HG02840 (cell line): Measurements from ENCODE around the gene AOC3.
"Not testable (repeated sequence)": the region's sequence is repeated elsewhere in the genome, so short reads cannot be mapped to it uniquely, and the experiment has no call there.

Experiments
- ATAC-seq: cut with Tn5 transposase; IDR thresholded peaks from one replicate; pipeline ENCODE4 v1.9.1; 2021; ENCODE audit warnings: mild to moderate bottlenecking, moderate library complexity, moderate number of reproducible peaks; ENCODE audit not compliant: unreplicated experiment, low FRiP score

Gene AOC3

DNA sequence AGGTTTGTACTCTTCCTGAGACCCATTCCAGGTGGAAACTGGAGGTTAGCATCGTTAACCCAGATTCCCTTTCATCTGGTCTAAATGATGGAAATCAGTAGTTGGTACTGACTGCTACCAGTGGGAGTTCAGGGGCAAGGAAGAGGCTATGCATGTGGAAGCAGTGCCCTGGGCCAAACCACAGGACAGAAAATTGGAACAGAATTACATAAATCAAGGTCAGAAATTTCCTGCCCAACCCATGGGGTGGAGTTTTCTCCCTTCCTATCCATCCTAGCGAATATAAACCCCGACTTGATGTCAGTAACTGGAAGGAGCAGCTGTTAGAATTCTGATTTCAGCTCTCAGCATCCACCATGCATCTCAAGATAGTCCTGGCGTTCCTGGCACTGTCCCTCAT is 6.7 kb upstream of the AOC3 start, which contains the start of gene AOC2:
Gene AOC2, plus strand, starts transcription at position 310 of the 400 bp plus-strand sequence. Its CDS starts 47 bp downstream, at position 357.
- no peak for ATAC-seq

GRCh38 chr17:42844761-42845555 is 6.0 kb upstream of the AOC3 start:
- ATAC-seq: no peak

DNA sequence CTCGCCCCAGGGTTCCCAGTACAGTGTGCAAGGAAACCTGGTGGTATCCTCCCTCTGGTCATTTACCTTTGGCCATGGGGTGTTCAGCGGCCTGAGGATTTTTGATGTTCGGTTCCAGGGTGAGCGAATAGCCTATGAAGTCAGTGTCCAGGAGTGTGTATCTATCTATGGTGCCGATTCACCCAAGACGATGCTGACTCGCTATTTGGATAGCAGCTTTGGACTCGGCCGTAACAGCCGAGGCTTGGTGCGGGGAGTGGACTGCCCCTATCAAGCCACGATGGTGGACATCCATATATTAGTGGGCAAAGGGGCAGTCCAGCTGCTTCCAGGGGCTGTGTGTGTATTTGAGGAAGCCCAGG is 5.5 kb upstream of the AOC3 start:
- ATAC-seq: no peak

DNA sequence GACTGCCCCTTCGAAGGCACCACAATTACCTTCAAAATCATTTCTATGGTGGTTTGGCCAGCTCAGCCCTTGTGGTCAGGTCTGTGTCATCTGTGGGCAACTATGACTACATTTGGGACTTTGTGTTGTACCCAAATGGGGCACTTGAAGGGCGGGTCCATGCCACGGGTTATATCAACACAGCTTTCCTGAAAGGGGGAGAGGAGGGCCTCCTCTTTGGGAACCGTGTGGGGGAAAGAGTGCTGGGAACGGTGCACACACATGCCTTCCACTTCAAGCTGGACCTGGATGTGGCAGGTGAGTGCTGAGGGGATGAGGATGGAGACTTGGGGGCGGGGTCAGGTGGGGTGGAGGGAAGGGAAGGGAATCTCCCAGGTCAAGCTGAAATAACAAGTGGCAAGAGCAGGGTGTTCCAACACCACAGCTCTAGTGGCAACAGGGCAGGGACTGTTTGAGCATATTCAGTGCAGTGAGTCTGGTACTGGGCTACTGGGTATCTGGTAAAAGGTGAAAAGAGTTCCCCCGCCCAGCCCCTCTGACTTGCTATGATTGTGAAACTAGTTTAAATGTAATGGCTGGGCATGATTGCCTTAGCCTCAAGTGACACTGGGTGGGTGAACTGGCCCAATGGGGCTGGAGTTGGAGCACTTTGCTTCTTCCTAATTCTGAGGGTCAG is 4.9 kb upstream of the AOC3 start:
- no peak for ATAC-seq

DNA sequence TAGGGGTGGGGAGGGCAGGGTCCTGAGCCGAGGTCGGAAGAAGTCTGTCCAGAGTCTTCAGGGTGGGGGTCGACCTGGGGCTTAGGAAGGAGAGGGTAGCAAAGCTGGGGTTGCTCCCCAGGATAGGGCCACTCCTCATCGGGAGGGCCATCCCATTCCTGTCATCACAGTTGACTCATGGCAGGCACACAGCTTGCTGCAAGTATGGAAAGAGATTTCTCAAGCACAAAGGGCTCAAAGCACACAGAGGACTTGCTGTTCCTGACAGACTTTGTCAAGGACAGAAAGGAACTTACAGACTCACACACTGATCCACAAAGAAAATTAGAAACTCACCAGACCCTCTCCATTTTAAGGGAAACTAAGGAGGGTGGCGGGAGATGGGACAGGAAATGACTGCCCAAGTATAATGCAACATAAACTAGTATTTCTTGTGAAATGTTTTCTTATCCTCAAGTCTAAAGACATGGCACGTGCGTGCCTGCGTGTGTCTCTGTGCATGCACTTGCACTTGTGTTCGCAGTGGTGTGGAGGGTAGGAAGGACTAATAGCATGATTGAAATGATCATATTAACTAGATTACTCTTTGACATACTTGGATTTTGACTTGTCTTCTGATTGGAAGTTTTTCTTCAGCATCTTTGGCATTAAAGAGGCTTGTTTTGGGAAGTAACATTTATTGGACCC is 4.3 kb upstream of the AOC3 start:
- ATAC-seq: no peak

GRCh38 chr17:42848093-42848492 is 2.9 kb upstream of the AOC3 start:
- ATAC-seq: no peak

GRCh38 chr17:42849031-42849430 is 2.0 kb upstream of the AOC3 start:
- no peak for ATAC-seq

DNA sequence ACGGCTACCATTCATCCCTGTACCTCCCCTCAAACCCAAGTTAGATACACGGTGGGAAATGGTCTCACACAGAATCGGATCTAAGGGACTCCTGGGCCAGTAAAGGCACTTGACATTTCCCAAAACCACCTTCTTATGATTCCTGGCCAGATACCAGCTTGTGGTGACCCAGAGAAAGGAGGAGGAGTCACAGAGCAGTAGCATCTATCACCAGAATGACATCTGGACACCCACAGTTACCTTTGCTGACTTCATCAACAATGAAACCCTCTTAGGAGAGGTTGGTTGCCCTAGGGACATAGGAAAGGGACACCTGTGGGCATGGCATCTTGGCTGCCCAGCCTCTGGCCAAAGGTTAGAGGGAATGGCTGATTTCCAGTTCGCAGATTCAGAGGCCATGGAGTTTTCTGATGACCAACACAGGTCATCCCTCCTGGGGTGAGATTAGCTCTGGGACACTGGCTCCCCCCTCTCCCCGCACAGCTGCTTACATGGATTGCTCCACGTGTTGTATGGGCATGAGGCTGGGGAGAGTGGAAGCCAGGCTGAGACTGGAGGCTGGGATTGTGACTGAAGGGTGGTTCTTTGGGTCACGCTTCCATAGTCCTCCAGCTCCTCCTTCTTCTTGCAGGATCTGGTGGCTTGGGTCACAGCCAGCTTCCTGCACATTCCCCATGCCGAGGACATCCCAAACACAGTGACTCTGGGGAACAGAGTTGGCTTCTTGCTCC is 1.4 kb upstream of the AOC3 start:
- ATAC-seq: no peak

- ATAC-seq: not testable (repeated sequence)
These were observed 607 bp downstream of the AOC3 start for GRCh38 chr17:42851371-42852240.

- no peak for ATAC-seq
These were observed 1.4 kb downstream of the AOC3 start for GRCh38 chr17:42852351-42852750.

DNA sequence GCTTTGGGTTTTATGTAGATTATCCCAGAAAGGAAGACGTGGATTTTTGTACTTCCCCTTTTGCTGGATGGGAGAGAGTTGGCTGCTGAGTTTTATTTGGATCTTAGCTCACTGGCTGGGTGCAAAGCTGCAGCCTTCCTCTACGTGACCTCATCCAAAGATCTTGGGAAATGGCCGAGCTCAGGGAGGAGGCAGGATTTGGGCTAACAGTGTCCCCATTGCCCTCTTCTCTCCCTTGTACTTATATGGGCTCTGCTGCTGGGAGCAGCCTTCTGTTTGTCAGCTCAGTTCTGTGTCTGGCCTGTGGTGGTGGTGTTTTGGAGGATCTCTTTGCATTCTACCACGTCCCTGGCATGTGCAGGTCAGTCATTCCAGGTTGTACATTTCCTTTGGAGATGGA is 2.0 kb downstream of the AOC3 start:
- ATAC-seq: no peak

GRCh38 chr17:42853597-42853967 is 2.6 kb downstream of the AOC3 start:
- no peak for ATAC-seq

DNA sequence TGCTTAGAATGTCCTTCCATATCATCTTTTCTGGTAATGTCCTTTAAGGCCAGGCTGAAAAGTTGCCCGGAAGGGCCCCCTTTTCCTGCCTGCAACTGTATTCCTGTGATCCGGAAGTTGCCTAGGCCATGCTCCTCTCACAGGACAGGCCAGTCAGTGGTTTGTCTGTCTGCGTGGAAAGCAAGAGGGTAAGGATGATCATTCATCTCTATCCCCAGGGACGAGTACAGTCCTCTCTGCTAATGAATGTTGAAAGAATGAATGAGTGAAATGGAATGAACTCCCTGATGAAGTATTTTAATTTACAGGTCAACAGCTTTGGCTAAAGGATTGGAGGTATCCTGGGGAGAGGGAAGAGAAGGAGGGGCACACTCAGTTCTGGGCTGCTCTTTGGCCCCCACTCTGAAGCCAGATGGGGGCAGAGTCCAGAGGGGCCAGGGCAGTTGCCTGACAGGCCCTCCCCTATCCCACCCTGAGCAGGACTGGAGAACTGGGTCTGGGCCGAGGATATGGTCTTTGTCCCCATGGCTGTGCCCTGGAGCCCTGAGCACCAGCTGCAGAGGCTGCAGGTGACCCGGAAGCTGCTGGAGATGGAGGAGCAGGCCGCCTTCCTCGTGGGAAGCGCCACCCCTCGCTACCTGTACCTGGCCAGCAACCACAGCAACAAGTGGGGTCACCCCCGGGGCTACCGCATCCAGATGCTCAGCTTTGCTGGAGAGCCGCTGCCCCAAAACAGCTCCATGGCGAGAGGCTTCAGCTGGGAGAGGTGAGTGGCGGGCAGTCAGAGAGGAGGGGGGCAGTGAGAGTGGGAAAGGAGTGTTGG is 3.2 kb downstream of the AOC3 start:
- no peak for ATAC-seq

DNA sequence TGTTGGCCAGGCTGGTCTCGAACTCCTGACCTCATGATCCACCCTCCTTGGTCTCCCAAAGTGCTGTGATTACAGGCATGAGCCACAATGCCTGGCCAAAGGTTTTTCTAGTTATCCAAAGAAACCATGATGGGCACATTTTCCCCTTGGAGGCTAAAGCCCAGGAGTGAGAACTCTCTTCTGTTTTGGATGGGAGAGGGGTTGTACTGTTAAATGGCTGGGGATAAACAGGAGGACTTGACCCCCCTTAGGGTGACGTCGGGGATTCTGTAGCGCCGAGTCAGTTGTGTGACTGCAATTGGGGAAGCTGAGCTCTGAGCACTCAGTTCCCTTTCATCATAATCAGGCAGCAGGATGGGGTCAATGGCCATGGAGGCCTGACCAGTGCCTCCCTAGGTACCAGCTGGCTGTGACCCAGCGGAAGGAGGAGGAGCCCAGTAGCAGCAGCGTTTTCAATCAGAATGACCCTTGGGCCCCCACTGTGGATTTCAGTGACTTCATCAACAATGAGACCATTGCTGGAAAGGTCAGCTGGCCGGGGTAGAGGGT is 4.1 kb downstream of the AOC3 start:
- ATAC-seq: no peak

DNA sequence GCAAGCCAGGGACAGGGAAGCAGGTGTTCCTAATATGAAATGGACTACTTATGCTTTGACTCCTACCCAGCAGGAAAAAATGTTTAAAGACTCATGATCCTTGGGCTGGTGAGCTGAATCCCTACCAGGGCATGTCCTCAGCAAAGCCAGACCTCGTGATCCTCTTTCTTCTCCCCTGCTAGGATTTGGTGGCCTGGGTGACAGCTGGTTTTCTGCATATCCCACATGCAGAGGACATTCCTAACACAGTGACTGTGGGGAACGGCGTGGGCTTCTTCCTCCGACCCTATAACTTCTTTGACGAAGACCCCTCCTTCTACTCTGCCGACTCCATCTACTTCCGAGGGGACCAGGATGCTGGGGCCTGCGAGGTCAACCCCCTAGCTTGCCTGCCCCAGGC is 5.1 kb downstream of the AOC3 start:
- ATAC-seq: not testable (repeated sequence)

DNA sequence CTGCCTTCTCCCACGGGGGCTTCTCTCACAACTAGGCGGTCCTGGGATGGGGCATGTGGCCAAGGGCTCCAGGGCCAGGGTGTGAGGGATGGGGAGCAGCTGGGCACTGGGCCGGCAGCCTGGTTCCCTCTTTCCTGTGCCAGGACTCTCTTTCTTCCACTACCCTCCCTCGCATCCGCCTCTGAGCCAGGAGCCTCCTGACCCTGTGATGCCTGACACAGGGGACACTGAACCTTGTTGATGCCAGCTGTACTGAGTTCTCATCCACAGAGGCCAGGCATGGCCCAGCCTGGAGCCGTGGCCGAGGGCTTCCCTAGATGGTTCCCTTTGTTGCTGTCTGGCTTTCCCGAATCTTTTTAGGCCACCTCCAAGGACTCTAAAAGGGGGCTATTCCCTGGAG is 5.5 kb downstream of the AOC3 start:
- ATAC-seq: not testable (repeated sequence)

- ATAC-seq: no peak
These were observed 6.4 kb downstream of the AOC3 start for GRCh38 chr17:42857389-42857788.

GRCh38 chr17:42865638-42866094 is 14.7 kb downstream of the AOC3 start:
- ATAC-seq: no peak

DNA sequence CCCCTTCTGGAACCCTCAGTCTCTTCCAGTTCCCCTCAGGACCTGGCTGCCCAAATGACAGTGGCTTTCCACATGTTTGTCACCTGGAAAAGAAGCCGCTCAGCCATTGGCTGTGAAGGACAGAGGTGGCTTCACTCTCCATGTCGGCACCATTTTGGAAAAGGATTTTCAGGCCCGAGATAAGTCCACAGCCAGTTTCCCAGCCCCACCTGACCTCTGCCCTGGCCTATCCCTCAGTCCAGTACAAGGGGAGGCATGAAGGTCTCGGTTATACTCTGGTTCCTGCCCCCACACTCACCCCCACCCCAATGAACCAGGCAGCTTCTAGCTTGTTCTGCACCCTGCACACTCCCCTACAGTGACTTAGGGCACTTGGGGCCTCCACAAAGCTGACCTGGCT is 15.2 kb downstream of the AOC3 start:
- ATAC-seq: no peak
